ENCODE measurements around the gene OPALIN.
"Not testable (repeated sequence)": the region's sequence is repeated elsewhere in the genome, so short reads cannot be mapped to it uniquely, and the experiment has no call there.

The OPALIN gene

GRCh38 chr10:96324447-96324846 is 34.4 kb downstream of the OPALIN start:
- H3K4me1 ChIP-seq (ENCODE audit: control insufficient read depth in 2 of 2, insufficient read depth in 2 of 2, low read length in 2 of 2), result no peaks in the 10 kb centered on the region
- H3K4me3 ChIP-seq (ENCODE audit: low read length in 2 of 2), result no peak overlapping the region
- no peak overlapping the region for H3K27ac ChIP-seq (ENCODE audit: low read depth in 2 of 2, low read length in 2 of 2)
- H3K36me3 ChIP-seq (ENCODE audit: control insufficient read depth in 2 of 2, insufficient read depth in 2 of 2, low read length in 2 of 2), result no peaks in the 10 kb centered on the region
- H3K27me3 ChIP-seq (ENCODE audit: control insufficient read depth in 2 of 2, insufficient read depth in 2 of 2, low read length in 2 of 2), result no peaks in the 10 kb centered on the region
- H3K9ac ChIP-seq (ENCODE audit: low read depth in 1 of 2, low read length in 2 of 2), result no peak overlapping the region
- H3K9me3 ChIP-seq (ENCODE audit: control insufficient read depth in 2 of 2, low read length in 2 of 2), result no peaks in the 10 kb centered on the region

- Histone ChIP-seq H3K4me3 (ENCODE audit: low read length in 2 of 2) (no peak overlapping the region), H3K36me3 (ENCODE audit: control insufficient read depth in 2 of 2, insufficient read depth in 2 of 2, low read length in 2 of 2) (no peaks in the 10 kb centered on the region), H3K9me3 (ENCODE audit: control insufficient read depth in 2 of 2, low read length in 2 of 2) (no peaks in the 10 kb centered on the region), H3K4me1 (ENCODE audit: control insufficient read depth in 2 of 2, insufficient read depth in 2 of 2, low read length in 2 of 2) (no peaks in the 10 kb centered on the region), H3K27me3 (ENCODE audit: control insufficient read depth in 2 of 2, insufficient read depth in 2 of 2, low read length in 2 of 2) (no peaks in the 10 kb centered on the region), H3K27ac (ENCODE audit: low read depth in 2 of 2, low read length in 2 of 2) (no peak overlapping the region), H3K9ac (ENCODE audit: low read depth in 1 of 2, low read length in 2 of 2) (no peak overlapping the region)
Measured at GRCh38 chr10:96322275-96322674, 36.5 kb downstream of the OPALIN start.

GRCh38 chr10:96321822-96322221 is 37.0 kb downstream of the OPALIN start:
- H3K4me1 ChIP-seq (ENCODE audit: control insufficient read depth in 2 of 2, insufficient read depth in 2 of 2, low read length in 2 of 2), result no peaks in the 10 kb centered on the region
- H3K4me3 ChIP-seq (ENCODE audit: low read length in 2 of 2), result no peak overlapping the region
- H3K36me3 ChIP-seq (ENCODE audit: control insufficient read depth in 2 of 2, insufficient read depth in 2 of 2, low read length in 2 of 2), result no peaks in the 10 kb centered on the region
- H3K27ac ChIP-seq (ENCODE audit: low read depth in 2 of 2, low read length in 2 of 2), result no peak overlapping the region
- H3K9ac ChIP-seq (ENCODE audit: low read depth in 1 of 2, low read length in 2 of 2), result no peak overlapping the region
- no peaks in the 10 kb centered on the region for H3K9me3 ChIP-seq (ENCODE audit: control insufficient read depth in 2 of 2, low read length in 2 of 2)
- H3K27me3 ChIP-seq (ENCODE audit: control insufficient read depth in 2 of 2, insufficient read depth in 2 of 2, low read length in 2 of 2), result no peaks in the 10 kb centered on the region

GRCh38 chr10:96319754-96320474 is 38.9 kb downstream of the OPALIN start:
- Histone ChIP-seq H3K27ac (ENCODE audit: low read depth in 2 of 2, low read length in 2 of 2) (no peak overlapping the region), H3K27me3 (ENCODE audit: control insufficient read depth in 2 of 2, insufficient read depth in 2 of 2, low read length in 2 of 2) (no peaks in the 10 kb centered on the region), H3K36me3 (ENCODE audit: control insufficient read depth in 2 of 2, insufficient read depth in 2 of 2, low read length in 2 of 2) (no peaks in the 10 kb centered on the region), H3K9ac (ENCODE audit: low read depth in 1 of 2, low read length in 2 of 2) (no peak overlapping the region), H3K9me3 (ENCODE audit: control insufficient read depth in 2 of 2, low read length in 2 of 2) (no peaks in the 10 kb centered on the region), H3K4me1 (ENCODE audit: control insufficient read depth in 2 of 2, insufficient read depth in 2 of 2, low read length in 2 of 2) (no peaks in the 10 kb centered on the region), H3K4me3 (ENCODE audit: low read length in 2 of 2) (no peak overlapping the region)

GRCh38 chr10:96317067-96317833 is 41.6 kb downstream of the OPALIN start:
- Histone ChIP-seq H3K4me3 (ENCODE audit: low read length in 2 of 2) (no peak overlapping the region), H3K36me3 (ENCODE audit: control insufficient read depth in 2 of 2, insufficient read depth in 2 of 2, low read length in 2 of 2) (no peaks in the 10 kb centered on the region), H3K9ac (ENCODE audit: low read depth in 1 of 2, low read length in 2 of 2) (no peak overlapping the region), H3K27ac (ENCODE audit: low read depth in 2 of 2, low read length in 2 of 2) (no peak overlapping the region), H3K4me1 (ENCODE audit: control insufficient read depth in 2 of 2, insufficient read depth in 2 of 2, low read length in 2 of 2) (no peaks in the 10 kb centered on the region), H3K27me3 (ENCODE audit: control insufficient read depth in 2 of 2, insufficient read depth in 2 of 2, low read length in 2 of 2) (no peaks in the 10 kb centered on the region), H3K9me3 (ENCODE audit: control insufficient read depth in 2 of 2, low read length in 2 of 2) (no peaks in the 10 kb centered on the region)

GRCh38 chr10:96313344-96313743 is 45.5 kb downstream of the OPALIN start:
- no peaks in the 10 kb centered on the region for H3K36me3 ChIP-seq (ENCODE audit: control insufficient read depth in 2 of 2, insufficient read depth in 2 of 2, low read length in 2 of 2)
- no peak overlapping the region for H3K4me3 ChIP-seq (ENCODE audit: low read length in 2 of 2)
- H3K4me1 ChIP-seq (ENCODE audit: control insufficient read depth in 2 of 2, insufficient read depth in 2 of 2, low read length in 2 of 2), result peaks cover 3 to 7% of the 10 kb centered on the region in 2 donors
- no peaks in the 10 kb centered on the region for H3K27me3 ChIP-seq (ENCODE audit: control insufficient read depth in 2 of 2, insufficient read depth in 2 of 2, low read length in 2 of 2)
- no peaks in the 10 kb centered on the region for H3K9me3 ChIP-seq (ENCODE audit: control insufficient read depth in 2 of 2, low read length in 2 of 2)
- H3K27ac ChIP-seq (ENCODE audit: low read depth in 2 of 2, low read length in 2 of 2), result no peak overlapping the region
- H3K9ac ChIP-seq (ENCODE audit: low read depth in 1 of 2, low read length in 2 of 2), result no peak overlapping the region

GRCh38 chr10:96311180-96311715 is 47.6 kb downstream of the OPALIN start:
- H3K27ac ChIP-seq (ENCODE audit: low read depth in 2 of 2, low read length in 2 of 2), result no peak overlapping the region
- no peaks in the 10 kb centered on the region for H3K9me3 ChIP-seq (ENCODE audit: control insufficient read depth in 2 of 2, low read length in 2 of 2)
- H3K9ac ChIP-seq (ENCODE audit: low read depth in 1 of 2, low read length in 2 of 2), result no peak overlapping the region
- H3K36me3 ChIP-seq (ENCODE audit: control insufficient read depth in 2 of 2, insufficient read depth in 2 of 2, low read length in 2 of 2), result no peaks in the 10 kb centered on the region
- H3K27me3 ChIP-seq (ENCODE audit: control insufficient read depth in 2 of 2, insufficient read depth in 2 of 2, low read length in 2 of 2), result no peaks in the 10 kb centered on the region
- peaks cover 3 to 7% of the 10 kb centered on the region in 2 donors for H3K4me1 ChIP-seq (ENCODE audit: control insufficient read depth in 2 of 2, insufficient read depth in 2 of 2, low read length in 2 of 2)
- no peak overlapping the region for H3K4me3 ChIP-seq (ENCODE audit: low read length in 2 of 2)

- Histone ChIP-seq H3K27me3 (ENCODE audit: control insufficient read depth in 2 of 2, insufficient read depth in 2 of 2, low read length in 2 of 2) (no peaks in the 10 kb centered on the region), H3K4me3 (ENCODE audit: low read length in 2 of 2) (no peak overlapping the region), H3K27ac (ENCODE audit: low read depth in 2 of 2, low read length in 2 of 2) (no peak overlapping the region), H3K9ac (ENCODE audit: low read depth in 1 of 2, low read length in 2 of 2) (no peak overlapping the region), H3K9me3 (ENCODE audit: control insufficient read depth in 2 of 2, low read length in 2 of 2) (no peaks in the 10 kb centered on the region), H3K4me1 (ENCODE audit: control insufficient read depth in 2 of 2, insufficient read depth in 2 of 2, low read length in 2 of 2) (peaks cover 3 to 7% of the 10 kb centered on the region in 2 donors), H3K36me3 (ENCODE audit: control insufficient read depth in 2 of 2, insufficient read depth in 2 of 2, low read length in 2 of 2) (no peaks in the 10 kb centered on the region)
Measured at GRCh38 chr10:96310321-96310669, 48.5 kb downstream of the OPALIN start.

GRCh38 chr10:96309628-96310320 is 49.0 kb downstream of the OPALIN start:
- Histone ChIP-seq H3K4me1 (ENCODE audit: control insufficient read depth in 2 of 2, insufficient read depth in 2 of 2, low read length in 2 of 2) (peaks cover 3 to 7% of the 10 kb centered on the region in 2 donors), H3K9me3 (ENCODE audit: control insufficient read depth in 2 of 2, low read length in 2 of 2) (no peaks in the 10 kb centered on the region), H3K4me3 (ENCODE audit: low read length in 2 of 2) (no peak overlapping the region), H3K36me3 (ENCODE audit: control insufficient read depth in 2 of 2, insufficient read depth in 2 of 2, low read length in 2 of 2) (no peaks in the 10 kb centered on the region), H3K27me3 (ENCODE audit: control insufficient read depth in 2 of 2, insufficient read depth in 2 of 2, low read length in 2 of 2) (no peaks in the 10 kb centered on the region), H3K9ac (ENCODE audit: low read depth in 1 of 2, low read length in 2 of 2) (no peak overlapping the region), H3K27ac (ENCODE audit: low read depth in 2 of 2, low read length in 2 of 2) (peak overlapping the region in 1 of 2 donors; percentile 5)

GRCh38 chr10:96308854-96309253 is 49.9 kb downstream of the OPALIN start:
- not testable (repeated sequence) for H3K27ac ChIP-seq (ENCODE audit: low read depth in 2 of 2, low read length in 2 of 2); H3K9ac ChIP-seq (ENCODE audit: low read depth in 1 of 2, low read length in 2 of 2); H3K27me3 ChIP-seq (ENCODE audit: control insufficient read depth in 2 of 2, insufficient read depth in 2 of 2, low read length in 2 of 2); H3K36me3 ChIP-seq (ENCODE audit: control insufficient read depth in 2 of 2, insufficient read depth in 2 of 2, low read length in 2 of 2); H3K4me3 ChIP-seq (ENCODE audit: low read length in 2 of 2); H3K4me1 ChIP-seq (ENCODE audit: control insufficient read depth in 2 of 2, insufficient read depth in 2 of 2, low read length in 2 of 2); H3K9me3 ChIP-seq (ENCODE audit: control insufficient read depth in 2 of 2, low read length in 2 of 2)
